ENCODE measurements around the gene CRISPLD2. TPM values are rescaled to one million over a fixed set of nuclear protein-coding genes. Genes with fewer than 3 reads are reported as not detected.

Gene CRISPLD2
- total and polyA plus RNA-seq, 9 of the 15 experiments (the other 6 are each of a cell fraction or from before 2014, with no cell fraction given): 0.03 to 0.24 (median 0.04) TPM; not detected in 4

DNA sequence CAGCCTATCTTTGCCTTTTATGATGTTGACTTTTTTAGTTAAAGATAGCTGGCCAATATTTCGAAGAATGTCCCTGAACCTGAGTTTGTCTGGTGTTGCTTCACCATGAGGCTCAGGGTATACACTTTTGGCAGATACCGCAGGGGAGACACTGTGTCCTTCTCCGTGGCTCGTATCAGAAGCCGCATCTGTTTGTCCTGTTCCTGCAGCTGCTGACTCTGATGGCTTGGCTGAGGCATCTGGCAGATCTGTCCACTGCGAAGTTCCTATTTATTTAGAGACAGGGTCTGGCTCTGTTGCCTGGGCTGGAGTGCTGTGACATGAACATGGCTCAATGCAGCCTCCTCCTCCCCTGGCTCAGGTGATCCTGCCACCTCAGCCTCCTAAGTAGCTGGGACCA lies 93.5 kb downstream of the CRISPLD2 start (continued):
- TF ChIP-seq TCFL5 (CRISPR knock-in tag; conservative IDR thresholded peaks at IDR 0.05): no peak
- TF ChIP-seq STAT6 (CRISPR knock-in tag; IDR thresholded peaks at IDR 0.05): no peak
- TF ChIP-seq, protein P1, sequence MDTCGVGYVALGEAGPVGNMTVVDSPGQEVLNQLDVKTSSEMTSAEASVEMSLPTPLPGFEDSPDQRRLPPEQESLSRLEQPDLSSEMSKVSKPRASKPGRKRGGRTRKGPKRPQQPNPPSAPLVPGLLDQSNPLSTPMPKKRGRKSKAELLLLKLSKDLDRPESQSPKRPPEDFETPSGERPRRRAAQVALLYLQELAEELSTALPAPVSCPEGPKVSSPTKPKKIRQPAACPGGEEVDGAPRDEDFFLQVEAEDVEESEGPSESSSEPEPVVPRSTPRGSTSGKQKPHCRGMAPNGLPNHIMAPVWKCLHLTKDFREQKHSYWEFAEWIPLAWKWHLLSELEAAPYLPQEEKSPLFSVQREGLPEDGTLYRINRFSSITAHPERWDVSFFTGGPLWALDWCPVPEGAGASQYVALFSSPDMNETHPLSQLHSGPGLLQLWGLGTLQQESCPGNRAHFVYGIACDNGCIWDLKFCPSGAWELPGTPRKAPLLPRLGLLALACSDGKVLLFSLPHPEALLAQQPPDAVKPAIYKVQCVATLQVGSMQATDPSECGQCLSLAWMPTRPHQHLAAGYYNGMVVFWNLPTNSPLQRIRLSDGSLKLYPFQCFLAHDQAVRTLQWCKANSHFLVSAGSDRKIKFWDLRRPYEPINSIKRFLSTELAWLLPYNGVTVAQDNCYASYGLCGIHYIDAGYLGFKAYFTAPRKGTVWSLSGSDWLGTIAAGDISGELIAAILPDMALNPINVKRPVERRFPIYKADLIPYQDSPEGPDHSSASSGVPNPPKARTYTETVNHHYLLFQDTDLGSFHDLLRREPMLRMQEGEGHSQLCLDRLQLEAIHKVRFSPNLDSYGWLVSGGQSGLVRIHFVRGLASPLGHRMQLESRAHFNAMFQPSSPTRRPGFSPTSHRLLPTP (IDR thresholded peaks at IDR 0.05; ENCODE audit: borderline replicate concordance, extremely low read depth, insufficient read length): no peak
- TF ChIP-seq PURB (CRISPR knock-in tag; IDR thresholded peaks at IDR 0.05; ENCODE audit: low read depth): no peak
- no peak for TF ChIP-seq ZFX (CRISPR knock-in tag; IDR thresholded peaks at IDR 0.05)
- no peak for TF ChIP-seq SNRNP70 (optimal IDR thresholded peaks at IDR 0.05; ENCODE audit: low read depth, low read length)
- no peak for TF ChIP-seq RBM14 (IDR thresholded peaks at IDR 0.05; ENCODE audit: borderline replicate concordance, insufficient read depth, low read depth, low read length)
- 0 out of 2 replicates have a peak, but pooled peaks have one; percentile 15 for TF ChIP-seq ESRRA (IDR thresholded peaks at IDR 0.05; ENCODE audit: borderline replicate concordance, low read depth)
- TF ChIP-seq TAL1 (IDR thresholded peaks at IDR 0.05): peak; percentile 79
- no peak for TF ChIP-seq GATAD2A (IDR thresholded peaks at IDR 0.05)
- no peak for TF ChIP-seq PHF20 (IDR thresholded peaks at IDR 0.05; ENCODE audit: partially characterized antibody)
- TF ChIP-seq RBBP5 (IDR thresholded peaks at IDR 0.05; ENCODE audit: borderline replicate concordance, insufficient read depth, low read length, poor library complexity, severe bottlenecking): no peak
- TF ChIP-seq IRF1 (CRISPR knock-in tag; IDR thresholded peaks at IDR 0.05; ENCODE audit: borderline replicate concordance): no peak
- TF ChIP-seq, protein P2, sequence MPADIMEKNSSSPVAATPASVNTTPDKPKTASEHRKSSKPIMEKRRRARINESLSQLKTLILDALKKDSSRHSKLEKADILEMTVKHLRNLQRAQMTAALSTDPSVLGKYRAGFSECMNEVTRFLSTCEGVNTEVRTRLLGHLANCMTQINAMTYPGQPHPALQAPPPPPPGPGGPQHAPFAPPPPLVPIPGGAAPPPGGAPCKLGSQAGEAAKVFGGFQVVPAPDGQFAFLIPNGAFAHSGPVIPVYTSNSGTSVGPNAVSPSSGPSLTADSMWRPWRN (IDR thresholded peaks at IDR 0.05; ENCODE audit: low read depth): no peak
- no peak for TF ChIP-seq NR2F6 (CRISPR knock-in tag; IDR thresholded peaks at IDR 0.05)
- TF ChIP-seq SRSF7 (optimal IDR thresholded peaks at IDR 0.05; ENCODE audit: low read depth, low read length): no peak
- no peak for TF ChIP-seq SNIP1 (IDR thresholded peaks at IDR 0.05; ENCODE audit: low read depth)
- no peak for TF ChIP-seq TGIF2 (CRISPR knock-in tag; IDR thresholded peaks at IDR 0.05)
- no peak for TF ChIP-seq ZBTB17 (CRISPR knock-in tag; IDR thresholded peaks at IDR 0.05)
- no peak for TF ChIP-seq NEUROD1 (IDR thresholded peaks at IDR 0.05; ENCODE audit: borderline replicate concordance, low read depth, low read length, partially characterized antibody)
- TF ChIP-seq HEY1 (CRISPR knock-in tag; IDR thresholded peaks at IDR 0.05; ENCODE audit: borderline replicate concordance): no peak
- TF ChIP-seq SIX5 (IDR thresholded peaks at IDR 0.05; ENCODE audit: borderline replicate concordance in 1 of 2, insufficient read depth in 1 of 2, low read depth in 1 of 2, low read length in 2 of 2): no peak
- no peak for TF ChIP-seq BRD4 (IDR thresholded peaks at IDR 0.05)
